DND-41 (cell line): ENCODE results near the gene USP34.

Source experiments
- ATAC-seq: fragments of 200-7000 bp; cut with Tn5 transposase; 3 replicates; pipeline ENCODE4 v1.9.1; 2021; ENCODE audit warnings: low read depth; ENCODE audit not compliant: insufficient read depth
- DNase-seq: peaks from one replicate; pipeline ENCODE4 v3.0.0-alpha.2; 2020
- H2AFZ ChIP-seq: 2 replicates; pipeline ENCODE4 v1.6.0; 2012; ENCODE audit warnings: low read depth, low read length
- H3K27ac ChIP-seq: 2 replicates; pipeline ENCODE4 v1.5.1; 2012; ENCODE audit warnings: low read length, inconsistent platforms
- H3K27me3 ChIP-seq: fragments of 200-600 bp; sonication (generic); 2 replicates; pipeline ENCODE4 v1.6.0; 2012; ENCODE audit warnings: low read length, mild to moderate bottlenecking, inconsistent platforms; ENCODE audit not compliant: insufficient read depth, poor library complexity
- H3K36me3 ChIP-seq: 2 replicates; pipeline ENCODE4 v1.5.1; 2012; ENCODE audit warnings: low read length, inconsistent platforms; ENCODE audit not compliant: insufficient read depth
- H3K4me1 ChIP-seq: 2 replicates; pipeline ENCODE4 v1.5.1; 2012; ENCODE audit warnings: mild to moderate bottlenecking, low read length; ENCODE audit not compliant: insufficient read depth
- H3K4me2 ChIP-seq: 2 replicates; pipeline ENCODE4 v1.6.0; 2012; ENCODE audit warnings: mild to moderate bottlenecking, moderate library complexity, low read length, inconsistent platforms; ENCODE audit not compliant: insufficient read depth
- H3K4me3 ChIP-seq, 2 experiments: fragments of 200-600 bp in 1 of 2; shearing (Covaris generic) in 1 of 2; 2 replicates each; pipeline ENCODE4 v1.5.1; 2012 to 2016; ENCODE audit warnings: inconsistent platforms in 2 of 2, low read length in 2 of 2, mild to moderate bottlenecking in 2 of 2, low read depth in 1 of 2, moderate library complexity in 1 of 2
- H3K79me2 ChIP-seq: 2 replicates; pipeline ENCODE4 v1.6.0; 2012; ENCODE audit warnings: low read length, inconsistent platforms; ENCODE audit not compliant: insufficient read depth
- H3K9ac ChIP-seq: 2 replicates; pipeline ENCODE4 v1.6.0; 2012; ENCODE audit warnings: low read depth, mild to moderate bottlenecking, inconsistent platforms, low read length, moderate library complexity
- H3K9me3 ChIP-seq: 2 replicates; pipeline ENCODE4 v1.5.1; 2012; ENCODE audit warnings: low read length, moderate library complexity, mild to moderate bottlenecking, inconsistent platforms; ENCODE audit not compliant: insufficient read depth, severe bottlenecking
- H4K20me1 ChIP-seq: 2 replicates; pipeline ENCODE4 v1.6.0; 2012; ENCODE audit warnings: low read length; ENCODE audit not compliant: insufficient read depth
- CTCF ChIP-seq: IDR thresholded peaks from 2 replicates; pipeline ENCODE4 v1.5.1; 2012; ENCODE audit warnings: borderline replicate concordance, low read length, moderate library complexity, mild to moderate bottlenecking; ENCODE audit not compliant: poor library complexity, severe bottlenecking; ENCODE audit errors: extremely low read depth
- EZH2 ChIP-seq: IDR thresholded peaks from 3 replicates; pipeline ENCODE4 v1.6.1; 2012; ENCODE audit warnings: borderline replicate concordance, low read depth, mild to moderate bottlenecking, moderate library complexity, low read length, inconsistent platforms; ENCODE audit not compliant: severe bottlenecking

USP34 gene

GRCh38 chr2:61426267-61426897 lies 44.5 kb downstream of the USP34 start:
- Histone ChIP-seq H3K4me1 (0 out of 2 replicates have a peak, but pooled peaks cover 6% of the 10 kb centered on the region), H3K9ac (no peak overlapping the region), H3K27me3 (no peaks in the 10 kb centered on the region), H3K27ac (no peak overlapping the region), H2AFZ (no peak overlapping the region), H4K20me1 (peaks cover 64% of the 10 kb centered on the region), H3K9me3 (no peaks in the 10 kb centered on the region), H3K4me3 (no peak overlapping the region), H3K4me2 (no peak overlapping the region), H3K79me2 (peaks cover 97% of the 10 kb centered on the region), H3K36me3 (no peaks in the 10 kb centered on the region)
- ATAC-seq (peak; percentile 78), DNase-seq (peak; percentile 47)
- TF ChIP-seq EZH2 (no peak), CTCF (peak; percentile 70)

GRCh38 chr2:61425605-61426155 lies 45.2 kb downstream of the USP34 start:
- no peak for TF ChIP-seq CTCF
- TF ChIP-seq EZH2, result no peak
- Histone ChIP-seq H3K9ac (no peak overlapping the region), H3K4me2 (no peak overlapping the region), H4K20me1 (peaks cover 62% of the 10 kb centered on the region), H3K36me3 (no peaks in the 10 kb centered on the region), H3K4me1 (0 out of 2 replicates have a peak, but pooled peaks cover 6% of the 10 kb centered on the region), H3K4me3 (no peak overlapping the region), H3K79me2 (peaks cover 97% of the 10 kb centered on the region), H3K9me3 (no peaks in the 10 kb centered on the region), H3K27me3 (no peaks in the 10 kb centered on the region), H3K27ac (peak overlapping the region; percentile 5; the same call in 1 of the 2 replicates), H2AFZ (no peak overlapping the region)
- no peak for ATAC-seq
- no peak for DNase-seq

DNA sequence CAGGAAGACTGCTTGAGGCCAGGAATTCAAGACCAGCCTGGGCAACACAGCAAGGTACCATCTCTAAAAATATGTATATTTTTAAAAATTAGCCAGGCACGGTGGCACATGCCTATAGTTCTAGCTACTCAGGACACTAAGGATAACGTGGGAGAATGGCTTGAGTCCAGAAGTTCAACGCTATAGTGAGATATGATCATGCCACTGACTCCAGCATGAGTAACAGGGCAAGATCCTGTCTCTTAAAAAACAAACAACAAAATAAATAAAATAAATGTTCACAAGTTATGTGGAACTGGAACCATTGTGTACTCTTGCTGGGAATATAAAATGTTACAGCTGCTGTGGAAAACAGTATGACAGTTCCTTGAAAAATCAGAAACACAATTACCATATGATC lies 47.2 kb downstream of the USP34 start:
- no peak for DNase-seq
- no peak for TF ChIP-seq EZH2
- no peak for TF ChIP-seq CTCF
- no peaks in the 10 kb centered on the region for H3K9me3 ChIP-seq
- 0 out of 2 replicates have a peak, but pooled peaks cover 6% of the 10 kb centered on the region for H3K4me1 ChIP-seq
- no peak overlapping the region for H2AFZ ChIP-seq
- H3K79me2 ChIP-seq, result peaks cover 96% of the 10 kb centered on the region
- H3K9ac ChIP-seq, result no peak overlapping the region
- H3K4me2 ChIP-seq, result no peak overlapping the region
- H3K4me3 ChIP-seq, result no peak overlapping the region
- no peaks in the 10 kb centered on the region for H3K27me3 ChIP-seq
- ATAC-seq, result no peak
- H3K36me3 ChIP-seq, result 0 out of 2 replicates have a peak, but pooled peaks cover 4% of the 10 kb centered on the region
- H3K27ac ChIP-seq, result no peak overlapping the region
- peaks cover 60% of the 10 kb centered on the region for H4K20me1 ChIP-seq
